Smooth muscle cell (in vitro differentiated cells): ENCODE measurements around the gene PROM1. TPM values are rescaled to one million over a fixed set of nuclear protein-coding genes. Genes with fewer than 3 reads are reported as not detected.

Source experiments
- DNase-seq: peaks from one replicate; lab custom pipeline; 2025; ENCODE audit not compliant: unreplicated experiment; lab: John Stamatoyannopoulos, UW
- H2AFZ ChIP-seq: fragments of 200-600 bp; sonication (generic); 2 replicates; pipeline ENCODE4 v1.6.0; 2016; ENCODE audit warnings: antibody characterized with exemption, low read depth, mild to moderate bottlenecking
- H3F3A ChIP-seq: fragments of 200-600 bp; sonication (generic); 2 replicates; pipeline ENCODE4 v1.6.0; 2017; ENCODE audit warnings: antibody characterized with exemption, low read depth
- H3K27ac ChIP-seq: fragments of 200-600 bp; sonication (generic); 2 replicates; pipeline ENCODE4 v1.5.1; 2016; ENCODE audit warnings: low read depth, mild to moderate bottlenecking
- H3K27me3 ChIP-seq: fragments of 200-600 bp; sonication (generic); 2 replicates; pipeline ENCODE4 v1.6.1; 2016; ENCODE audit warnings: low read depth, mild to moderate bottlenecking
- H3K36me3 ChIP-seq: fragments of 200-600 bp; sonication (generic); 2 replicates; pipeline ENCODE4 v1.5.1; 2016; ENCODE audit warnings: low read depth
- H3K4me1 ChIP-seq: fragments of 200-600 bp; sonication (generic); 2 replicates; pipeline ENCODE4 v1.5.1; 2016; ENCODE audit warnings: low read depth
- H3K4me2 ChIP-seq: fragments of 200-600 bp; sonication (generic); 2 replicates; pipeline ENCODE4 v1.6.0; 2016; ENCODE audit warnings: mild to moderate bottlenecking
- H3K4me3 ChIP-seq: fragments of 200-600 bp; sonication (generic); 2 replicates; pipeline ENCODE4 v1.5.1; 2016; ENCODE audit warnings: mild to moderate bottlenecking
- H3K79me2 ChIP-seq: fragments of 200-600 bp; sonication (generic); 2 replicates; pipeline ENCODE4 v1.6.0; 2016; ENCODE audit warnings: low read depth, mild to moderate bottlenecking
- H3K9ac ChIP-seq: fragments of 200-600 bp; sonication (generic); 2 replicates; pipeline ENCODE4 v1.6.0; 2016; ENCODE audit warnings: low read depth
- H3K9me3 ChIP-seq: fragments of 200-600 bp; sonication (generic); replicated peaks from 2 replicates; pipeline ENCODE4 v1.5.1; 2016; ENCODE audit warnings: low read depth
- H4K20me1 ChIP-seq: fragments of 200-600 bp; sonication (generic); 2 replicates; pipeline ENCODE4 v1.6.0; 2016; ENCODE audit warnings: low read depth
- CTCF ChIP-seq: fragments of 200-600 bp; sonication (generic); IDR thresholded peaks from 2 replicates; pipeline ENCODE4 v1.5.1; 2017; ENCODE audit warnings: borderline replicate concordance, mild to moderate bottlenecking, antibody characterized with exemption; ENCODE audit not compliant: insufficient read depth, poor library complexity, severe bottlenecking
- WGBS: methylation state at CpG from one replicate; pipeline ENCODE4 v1.1.7; 2016; ENCODE audit warnings: low lambda C conversion rate; 5-methylcytosine and 5-hydroxymethylcytosine counted together
- polyA plus RNA-seq: library from polyadenylated mRNA; unstranded; fragments of >200 nt; fragmentation: Nextera tagmentation; extraction: Ambion mirVana; gene quantifications from 2 replicates; pipeline ENCODE4 v1.2.1, GENCODE V29; 2016
- total RNA-seq: library from RNA; depleted of rRNA; stranded (reverse); fragments of >200 nt; gene quantifications from 2 replicates; pipeline ENCODE4 v1.2.3, GENCODE V29; 2014

Gene PROM1
- total and polyA plus RNA-seq, 2 experiments from 2014 or later = 0.56 to 1.7 TPM

- no peak for TF ChIP-seq CTCF
- no peaks in the 10 kb centered on the region for H3K36me3 ChIP-seq
- no peaks in the 10 kb centered on the region for H3K4me1 ChIP-seq
- no peak overlapping the region for H3K4me2 ChIP-seq
- H3K4me3 ChIP-seq = no peak overlapping the region
- no peaks in the 10 kb centered on the region for H3K79me2 ChIP-seq
- no peak overlapping the region for H2AFZ ChIP-seq
- no peaks in the 10 kb centered on the region for H3K27me3 ChIP-seq
- H4K20me1 ChIP-seq = no peaks in the 10 kb centered on the region
- 95% methylated on average over 8 of the region's 8 CpGs for WGBS
- no peaks in the 10 kb centered on the region for H3K9me3 ChIP-seq
- H3K27ac ChIP-seq = no peak overlapping the region
- H3K9ac ChIP-seq = no peak overlapping the region
- no peaks in the 10 kb centered on the region for H3F3A ChIP-seq
- no peak for DNase-seq
Observed at GRCh38 chr4:16018061-16018676, 65.7 kb downstream of the PROM1 start.

GRCh38 chr4:16016536-16016935, 67.3 kb downstream of the PROM1 start:
- WGBS = 87% methylated on average over 2 of the region's 2 CpGs
- Histone ChIP-seq H3K4me1 (no peaks in the 10 kb centered on the region), H3K79me2 (no peaks in the 10 kb centered on the region), H3K9ac (no peak overlapping the region), H4K20me1 (no peaks in the 10 kb centered on the region), H3K4me2 (no peak overlapping the region), H3K36me3 (no peaks in the 10 kb centered on the region), H3K9me3 (no peaks in the 10 kb centered on the region), H3K27ac (no peak overlapping the region), H3K4me3 (no peak overlapping the region), H3K27me3 (no peaks in the 10 kb centered on the region), H2AFZ (no peak overlapping the region), H3F3A (no peaks in the 10 kb centered on the region)
- TF ChIP-seq CTCF = no peak
- DNase-seq = no peak

- TF ChIP-seq CTCF = no peak
- Histone ChIP-seq H3K36me3 (no peaks in the 10 kb centered on the region), H3K79me2 (no peaks in the 10 kb centered on the region), H3K27ac (no peak overlapping the region), H4K20me1 (no peaks in the 10 kb centered on the region), H2AFZ (no peak overlapping the region), H3K4me1 (no peaks in the 10 kb centered on the region), H3K27me3 (no peaks in the 10 kb centered on the region), H3K4me2 (no peak overlapping the region), H3F3A (no peaks in the 10 kb centered on the region), H3K9ac (no peak overlapping the region), H3K4me3 (no peak overlapping the region), H3K9me3 (no peaks in the 10 kb centered on the region)
- WGBS = 94% methylated on average over 6 of the region's 6 CpGs
- no peak for DNase-seq
Observed at GRCh38 chr4:16011173-16011572, 72.7 kb downstream of the PROM1 start.

- H3K27me3 ChIP-seq = no peaks in the 10 kb centered on the region
- H3K79me2 ChIP-seq = no peaks in the 10 kb centered on the region
- no peak overlapping the region for H2AFZ ChIP-seq
- no peak overlapping the region for H3K27ac ChIP-seq
- H3K4me3 ChIP-seq = no peak overlapping the region
- H3K9me3 ChIP-seq = no peaks in the 10 kb centered on the region
- H3K36me3 ChIP-seq = no peaks in the 10 kb centered on the region
- TF ChIP-seq CTCF = no peak
- H4K20me1 ChIP-seq = no peaks in the 10 kb centered on the region
- H3K9ac ChIP-seq = no peak overlapping the region
- H3K4me1 ChIP-seq = no peaks in the 10 kb centered on the region
- H3F3A ChIP-seq = no peaks in the 10 kb centered on the region
- 90% methylated on average over 4 of the region's 4 CpGs for WGBS
- H3K4me2 ChIP-seq = no peak overlapping the region
- no peak for DNase-seq
Observed at GRCh38 chr4:16009153-16009552, 74.7 kb downstream of the PROM1 start.
